Skeletal muscle cell (primary cell): ENCODE measurements around the gene CCL13.

Experiments used
- DNase-seq: peaks from one replicate; pipeline ENCODE4 v3.0.0-alpha.2; 2010; ENCODE audit warnings: low read depth
- H3K4me3 ChIP-seq: 2 replicates; pipeline ENCODE4 v1.5.1; 2011; ENCODE audit warnings: low read depth, mild to moderate bottlenecking, control low read depth, low read length, moderate library complexity

The CCL13 gene

GRCh38 chr17:34378664-34379101, 22.4 kb downstream of the CCL13 start:
- H3K4me3 ChIP-seq: no peak overlapping the region
- no peak for DNase-seq

- no peak for DNase-seq
These were observed 23.6 kb downstream of the CCL13 start for GRCh38 chr17:34379868-34380267.

GRCh38 chr17:34382621-34383124, 26.4 kb downstream of the CCL13 start:
- DNase-seq: no peak

More at GRCh38 chr17:34379868-34380267, 23.6 kb downstream of the CCL13 start:
- H3K4me3 ChIP-seq: no peak overlapping the region

GRCh38 chr17:34383216-34383615, 26.9 kb downstream of the CCL13 start:
- DNase-seq: no peak
- no peak overlapping the region for H3K4me3 ChIP-seq

More at GRCh38 chr17:34382621-34383124, 26.4 kb downstream of the CCL13 start:
- no peak overlapping the region for H3K4me3 ChIP-seq

GRCh38 chr17:34384271-34384670, 28.0 kb downstream of the CCL13 start:
- no peak for DNase-seq

GRCh38 chr17:34384822-34385605, 28.7 kb downstream of the CCL13 start:
- DNase-seq: no peak
- no peak overlapping the region for H3K4me3 ChIP-seq

More at GRCh38 chr17:34384271-34384670, 28.0 kb downstream of the CCL13 start:
- no peak overlapping the region for H3K4me3 ChIP-seq

DNA sequence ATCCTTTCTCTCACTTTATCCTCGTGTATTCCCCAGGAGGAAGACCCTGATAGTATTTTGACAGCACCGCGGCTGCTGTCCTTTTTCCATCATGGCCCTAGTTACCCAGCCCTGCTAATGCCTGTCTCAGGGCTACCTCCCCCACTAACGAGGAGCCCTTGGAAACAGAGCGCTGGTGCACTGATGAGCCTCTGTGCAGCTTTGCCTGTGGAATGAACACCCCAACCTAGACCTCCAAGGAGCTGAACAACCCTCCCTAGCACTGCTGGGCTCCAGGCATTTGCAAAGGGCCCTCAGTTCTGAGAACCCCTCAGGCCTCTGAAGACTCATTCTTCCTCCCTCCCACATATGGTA, 30.0 kb downstream of the CCL13 start:
- DNase-seq: no peak
- no peak overlapping the region for H3K4me3 ChIP-seq

DNA sequence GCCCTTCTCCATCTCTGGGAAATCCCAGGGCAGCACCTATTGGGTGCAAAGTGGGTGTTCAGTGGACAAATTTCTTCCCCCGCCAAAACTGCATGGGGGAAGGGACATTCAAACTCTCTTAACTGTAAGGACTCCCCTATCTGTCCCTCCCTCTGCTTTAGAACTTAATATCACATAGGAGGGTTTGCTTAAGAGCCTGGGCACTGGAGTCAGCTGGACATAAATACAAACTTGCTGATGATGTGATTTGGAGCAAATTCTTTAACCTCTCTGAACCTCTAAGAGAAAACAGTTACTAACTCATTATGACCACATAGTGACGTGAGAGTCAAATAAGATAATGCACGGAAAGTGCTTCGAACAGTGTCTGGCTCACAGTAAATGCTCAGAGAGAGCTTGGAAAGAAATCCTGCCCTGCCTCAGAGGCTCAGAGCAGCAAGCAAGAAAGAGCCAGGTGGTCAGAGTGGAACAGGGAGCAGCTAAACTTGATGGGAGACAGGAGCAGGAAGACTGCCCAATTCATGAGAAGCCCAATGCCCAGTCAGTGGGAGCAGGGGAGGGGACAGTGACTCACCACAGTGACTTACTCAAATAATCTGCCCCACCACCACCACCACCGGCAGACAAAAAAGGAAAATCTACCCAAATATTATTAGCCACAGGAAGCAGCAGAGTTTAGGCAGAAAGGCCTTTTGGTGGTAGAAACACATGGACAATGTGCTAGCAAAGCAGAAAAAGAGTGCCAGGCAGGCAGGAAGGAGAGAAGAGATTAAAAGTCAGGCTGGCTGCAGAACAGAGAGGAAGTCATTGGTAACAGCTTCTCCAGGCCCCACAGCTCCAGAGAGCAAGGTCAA, 30.6 kb downstream of the CCL13 start:
- no peak for DNase-seq

DNA sequence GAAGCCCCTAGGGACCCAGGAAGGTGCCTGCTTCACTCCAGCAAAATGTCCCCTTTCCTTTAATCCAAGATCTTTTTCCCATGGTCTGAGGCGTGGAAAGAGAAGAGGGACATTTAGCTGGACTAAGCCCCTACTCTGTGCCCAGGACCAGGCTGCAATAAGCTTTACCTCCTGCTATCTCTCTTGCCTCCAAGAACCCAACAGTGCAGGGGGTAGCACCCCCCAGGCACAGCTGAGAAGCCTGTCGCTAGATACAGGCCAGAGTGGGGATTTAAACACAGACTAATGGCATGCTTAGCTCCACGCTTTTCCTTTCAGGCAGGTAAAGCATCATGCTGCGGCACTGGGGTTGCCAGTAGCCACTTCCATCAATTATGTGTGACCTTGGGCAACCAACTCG, 31.3 kb downstream of the CCL13 start:
- no peak overlapping the region for H3K4me3 ChIP-seq

More for the DNA sequence above, 30.6 kb downstream of the CCL13 start:
- H3K4me3 ChIP-seq: no peak overlapping the region

DNA sequence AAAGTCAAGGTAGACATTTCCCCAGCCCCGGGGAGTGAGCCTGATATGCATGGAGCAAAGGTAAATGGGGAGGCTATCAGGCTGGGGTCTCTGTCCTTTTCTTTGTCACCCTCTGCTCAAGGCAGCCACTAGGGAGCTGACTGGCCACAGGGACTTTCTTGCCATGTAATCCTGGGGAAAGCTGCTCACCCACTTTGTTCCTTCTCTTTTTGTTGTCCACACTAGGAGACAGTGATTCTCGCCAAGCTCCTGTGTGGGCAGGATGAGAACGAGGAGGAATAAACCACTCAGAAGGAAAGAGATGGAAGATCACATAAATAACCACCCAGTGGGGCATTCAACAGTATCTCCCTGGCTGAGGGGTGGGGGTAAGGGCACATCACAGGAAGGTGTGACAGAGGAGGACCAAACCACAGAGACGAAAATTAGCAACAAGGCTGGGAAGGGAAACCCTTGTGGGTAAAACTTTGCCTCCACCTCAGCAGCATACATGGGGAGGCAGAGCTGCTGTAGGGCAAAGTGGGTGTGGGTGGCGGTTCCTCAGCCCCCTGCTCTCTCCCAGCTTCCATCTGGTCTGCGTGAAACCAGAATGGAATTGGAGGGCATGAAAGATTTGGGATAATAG, 33.0 kb downstream of the CCL13 start:
- DNase-seq: no peak
- H3K4me3 ChIP-seq: no peak overlapping the region

More for the DNA sequence above, 31.3 kb downstream of the CCL13 start:
- no peak for DNase-seq

DNA sequence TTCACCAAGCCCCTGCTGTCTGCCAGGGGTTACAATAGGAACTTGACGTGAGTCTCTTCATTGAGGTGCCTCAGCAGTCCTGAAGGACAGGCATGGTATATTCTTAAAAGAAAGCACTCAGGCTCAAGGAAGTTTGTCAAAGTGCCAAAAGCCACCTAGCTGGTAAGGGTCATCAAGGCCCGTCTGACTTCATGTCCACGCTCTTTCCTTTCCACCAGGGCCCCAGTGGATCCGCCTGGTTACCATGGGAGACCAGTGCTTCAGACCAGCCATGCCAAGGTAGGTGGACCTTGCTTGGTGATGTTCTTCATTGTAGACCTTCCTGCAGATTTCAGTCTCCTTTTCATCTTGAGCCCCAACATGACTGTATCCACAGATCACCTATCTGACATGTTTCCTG, 34.4 kb downstream of the CCL13 start:
- DNase-seq: no peak
- H3K4me3 ChIP-seq: no peak overlapping the region

GRCh38 chr17:34391241-34391640, 35.0 kb downstream of the CCL13 start:
- no peak for DNase-seq
- H3K4me3 ChIP-seq: no peak overlapping the region

DNA sequence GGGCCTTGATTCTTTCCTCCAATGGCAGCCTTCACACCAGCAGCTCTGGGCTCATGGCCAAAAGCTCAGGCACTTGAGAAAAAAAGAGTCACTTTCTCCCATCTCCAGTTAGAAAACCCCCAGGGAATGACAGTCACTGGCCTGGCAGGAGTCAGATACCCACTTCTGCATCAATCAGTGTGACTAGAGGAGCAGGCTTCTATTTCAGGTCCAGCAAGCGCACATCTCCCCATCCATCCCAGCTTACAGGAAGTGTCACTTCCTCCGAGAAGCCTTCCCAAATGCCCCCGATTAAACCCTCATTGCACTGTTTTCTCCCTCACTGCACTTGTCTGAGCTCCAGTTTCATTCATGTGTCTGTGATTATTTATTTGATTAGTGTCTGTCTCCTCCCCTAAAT, 37.1 kb downstream of the CCL13 start:
- DNase-seq: no peak
- no peak overlapping the region for H3K4me3 ChIP-seq

DNA sequence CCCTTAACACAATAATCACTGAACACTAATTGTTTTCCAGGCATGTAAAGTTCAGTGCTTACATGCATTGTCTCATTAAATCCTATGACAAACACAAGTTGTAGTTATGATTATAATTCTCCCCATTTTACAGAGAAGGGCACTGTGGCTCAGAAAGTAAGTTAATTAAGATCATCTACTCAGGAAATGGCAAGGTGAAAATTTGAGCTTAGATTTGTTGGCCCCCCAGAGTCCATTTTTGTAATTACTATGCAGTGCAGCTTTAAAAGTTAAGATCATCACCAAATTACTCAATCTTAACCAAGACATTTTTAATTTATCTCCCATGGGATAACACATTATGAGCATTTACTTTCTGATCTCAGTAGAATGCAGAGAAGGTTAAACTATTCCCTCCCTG, 41.0 kb downstream of the CCL13 start:
- no peak overlapping the region for H3K4me3 ChIP-seq
- no peak for DNase-seq

DNA sequence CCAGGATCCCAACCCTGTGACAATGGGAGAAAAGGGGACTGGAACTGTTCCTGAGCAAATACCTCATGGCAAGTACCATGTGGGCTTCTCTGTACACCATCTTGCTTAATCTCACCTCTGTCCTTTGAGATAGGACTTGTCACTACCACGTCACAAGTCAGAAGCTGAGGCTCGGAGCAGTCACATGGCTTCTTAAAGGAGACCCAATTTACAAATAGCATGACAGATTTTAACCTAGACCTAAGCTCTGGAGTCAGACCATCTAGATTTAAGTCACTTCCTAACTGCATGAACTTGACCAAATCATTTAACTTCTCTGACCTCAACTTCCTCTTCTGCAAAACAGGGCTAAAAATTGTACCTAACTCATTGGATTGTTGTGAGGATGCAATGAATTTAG, 42.7 kb downstream of the CCL13 start:
- no peak overlapping the region for H3K4me3 ChIP-seq
- no peak for DNase-seq

DNA sequence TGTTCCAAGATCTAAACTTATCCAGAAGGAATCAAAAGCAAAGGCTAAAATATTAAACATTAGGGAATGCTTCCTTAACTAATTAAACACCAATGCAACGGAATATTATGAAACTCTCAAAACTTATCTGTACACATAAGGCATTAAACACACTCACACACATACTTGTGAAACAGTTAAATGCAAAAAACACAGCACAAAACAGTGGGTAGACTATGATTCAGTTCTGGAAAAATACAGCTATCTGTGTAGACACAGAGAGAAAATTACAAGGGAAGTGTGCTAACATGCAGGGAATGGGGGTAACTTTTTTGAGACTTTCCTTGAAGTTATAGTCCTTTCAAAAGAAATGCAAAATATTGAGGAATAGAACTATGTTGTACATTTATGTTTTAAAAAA, 43.4 kb downstream of the CCL13 start:
- no peak for DNase-seq
- no peak overlapping the region for H3K4me3 ChIP-seq

DNA sequence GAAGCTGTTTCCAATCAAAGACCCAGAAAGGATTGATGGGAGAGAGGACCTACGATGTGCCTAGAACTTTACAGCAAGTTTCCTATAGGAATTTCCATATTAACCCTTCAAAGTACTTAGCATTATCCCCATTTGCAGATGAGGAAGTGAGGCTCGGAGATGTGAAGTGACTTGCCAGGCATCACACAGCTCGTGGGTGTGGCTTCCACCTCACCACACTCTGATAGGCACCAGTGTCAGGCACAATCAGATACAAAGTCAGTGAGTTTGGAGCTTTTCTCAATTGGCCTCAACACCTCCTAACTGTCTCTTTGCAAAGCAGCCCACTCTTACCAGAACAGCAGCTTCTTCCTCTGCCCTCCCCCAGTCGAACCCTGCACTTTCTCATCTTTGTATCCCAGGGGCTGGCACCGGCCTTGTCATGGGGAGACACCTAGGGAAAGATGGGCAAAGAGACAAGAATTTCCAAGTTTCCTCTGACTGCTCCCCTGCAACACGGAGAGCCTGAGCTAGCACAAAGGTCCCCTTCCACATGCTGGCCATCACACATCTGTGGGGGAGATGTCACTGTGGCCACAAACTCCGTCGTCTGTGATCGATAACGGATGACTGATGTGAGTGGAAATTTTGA, 44.1 kb downstream of the CCL13 start:
- H3K4me3 ChIP-seq: no peak overlapping the region
- no peak for DNase-seq

GRCh38 chr17:34401165-34401564, 44.9 kb downstream of the CCL13 start:
- DNase-seq: no peak

DNA sequence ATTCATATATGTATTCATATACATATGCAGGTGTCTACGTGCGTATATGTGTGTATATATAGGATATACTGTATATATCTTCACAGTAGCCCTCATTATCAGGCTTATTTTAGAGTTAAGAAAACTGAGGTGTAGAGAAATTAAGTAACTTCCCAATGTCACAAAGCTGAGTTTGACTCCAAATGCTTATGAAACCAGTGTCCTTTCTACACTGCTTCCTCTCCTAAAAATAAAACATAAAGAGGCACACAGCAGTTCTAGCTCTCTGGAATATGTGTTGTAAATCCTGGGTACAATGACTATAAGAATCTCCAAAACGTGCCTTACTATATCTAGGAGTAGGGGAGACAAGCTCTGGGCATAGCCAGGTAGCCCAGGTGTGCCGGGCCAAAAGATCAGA, 46.7 kb downstream of the CCL13 start:
- no peak for DNase-seq

More at GRCh38 chr17:34401165-34401564, 44.9 kb downstream of the CCL13 start:
- no peak overlapping the region for H3K4me3 ChIP-seq

More for the DNA sequence above, 46.7 kb downstream of the CCL13 start:
- H3K4me3 ChIP-seq: no peak overlapping the region
